Esophagus squamous epithelium (tissue), 5 donors: ENCODE results near the gene TBCK. TPM values are rescaled to one million over a fixed set of nuclear protein-coding genes. Genes with fewer than 3 reads are reported as not detected.

Source experiments
- DNase-seq: peaks from one replicate; lab custom pipeline; 2025; lab: John Stamatoyannopoulos, UW
- H3K27ac ChIP-seq, 4 donors: fragments of 200-600 bp; sonication (generic); one replicate each; pipeline ENCODE4 v1.5.1; 2016 to 2019; ENCODE audit warnings: mild to moderate bottlenecking in 1 of 4
- H3K27me3 ChIP-seq, 4 donors: fragments of 200-600 bp; sonication (generic); 1 replicate in 3 of 4; 2 replicates in 1 of 4; pipeline versions ENCODE4 v1.5.1 to v1.6.0; 2017 to 2021; ENCODE audit warnings: antibody characterized with exemption in 1 of 4
- H3K36me3 ChIP-seq, 3 donors: fragments of 200-600 bp; sonication (generic); one replicate each; pipeline ENCODE4 v1.5.1; 2016 to 2019
- H3K4me1 ChIP-seq, 3 donors: fragments of 200-600 bp; sonication (generic); one replicate each; pipeline ENCODE4 v1.5.1; 2017 to 2019
- H3K4me3 ChIP-seq, 4 donors: fragments of 200-600 bp; sonication (generic); 1 replicate in 3 of 4; 2 replicates in 1 of 4; pipeline ENCODE4 v1.5.1; 2016 to 2019; ENCODE audit warnings: mild to moderate bottlenecking in 2 of 4, moderate library complexity in 1 of 4
- H3K9me3 ChIP-seq, 3 donors: fragments of 200-600 bp; sonication (generic); one replicate each; pipeline ENCODE4 v1.5.1; 2016 to 2019
- POLR2A ChIP-seq, 4 donors: fragments of 450-650 bp; IDR thresholded peaks; one replicate each; pipeline ENCODE4 v1.6.1; 2017; ENCODE audit warnings: antibody characterized with exemption in 4 of 4, mild to moderate bottlenecking in 4 of 4, moderate library complexity in 3 of 4
- WGBS, 2 donors: methylation state at CpG; one replicate each; pipeline ENCODE4 v1.1.5; 2018; 5-methylcytosine and 5-hydroxymethylcytosine counted together
- intact Hi-C: fragments of 100-400 bp; cut with DNase I; formaldehyde crosslinking; loops from one replicate; pipeline ENCODE4 v1.15.0; 2022
- total RNA-seq, 4 donors: library from RNA; depleted of rRNA; stranded (reverse); fragments of >200 nt; gene quantifications; one replicate each; pipeline ENCODE4 v1.1.0, GENCODE V29; 2016
- TF ChIP-seq, protein P1 (sequence below), 6 experiments: fragments of 450-650 bp in 4 of 6; fragments of 200-600 bp in 2 of 6; sonication (generic) in 2 of 6; IDR thresholded peaks; one replicate each; pipeline ENCODE4 v1.5.1; 2016 to 2019; ENCODE audit warnings: antibody characterized with exemption in 6 of 6, mild to moderate bottlenecking in 4 of 6, moderate library complexity in 4 of 6
- donor health status: DM: yes; HTN: yes; CAD: no.

TBCK gene
- total RNA-seq, 4 donors from 2014 or later, result 14.2 to 29.8 (median 16.9) TPM

DNA sequence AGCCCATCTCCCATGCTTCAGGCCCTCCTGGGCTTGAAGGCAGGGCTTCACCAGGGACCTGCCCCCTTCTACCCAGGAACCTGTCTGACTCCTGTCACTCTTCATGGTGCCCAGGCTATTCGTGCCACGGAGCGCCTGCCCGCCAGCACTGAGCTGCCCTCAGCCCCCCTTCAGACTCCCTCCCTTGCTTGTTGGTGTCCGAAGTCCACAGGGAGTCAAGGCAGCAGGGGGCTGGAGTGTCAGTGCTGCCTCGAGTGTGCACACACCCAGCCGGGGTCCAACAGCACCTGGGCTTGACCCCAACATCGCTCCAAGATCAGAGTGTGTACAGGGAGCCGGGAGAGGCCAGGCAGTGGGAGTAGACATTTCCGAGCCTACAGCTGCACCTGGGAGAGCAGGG, 59.8 kb downstream of the TBCK start:
- Histone ChIP-seq H3K36me3 (peaks cover 0 to 31% (median 0%) of the 10 kb centered on the region in 3 donors), H3K4me3 (no peak overlapping the region), H3K27ac (no peak overlapping the region), H3K4me1 (no peaks in the 10 kb centered on the region), H3K27me3 (no peaks in the 10 kb centered on the region), H3K9me3 (no peaks in the 10 kb centered on the region)
- no peak for DNase-seq
- 100% methylated on average over 2 of the region's 10 CpGs; no CpG with 5 or more reads in 1 of the 2 donors for WGBS, 2 donors
- intact Hi-C loops, result no loop called here
- TF ChIP-seq, protein P1, sequence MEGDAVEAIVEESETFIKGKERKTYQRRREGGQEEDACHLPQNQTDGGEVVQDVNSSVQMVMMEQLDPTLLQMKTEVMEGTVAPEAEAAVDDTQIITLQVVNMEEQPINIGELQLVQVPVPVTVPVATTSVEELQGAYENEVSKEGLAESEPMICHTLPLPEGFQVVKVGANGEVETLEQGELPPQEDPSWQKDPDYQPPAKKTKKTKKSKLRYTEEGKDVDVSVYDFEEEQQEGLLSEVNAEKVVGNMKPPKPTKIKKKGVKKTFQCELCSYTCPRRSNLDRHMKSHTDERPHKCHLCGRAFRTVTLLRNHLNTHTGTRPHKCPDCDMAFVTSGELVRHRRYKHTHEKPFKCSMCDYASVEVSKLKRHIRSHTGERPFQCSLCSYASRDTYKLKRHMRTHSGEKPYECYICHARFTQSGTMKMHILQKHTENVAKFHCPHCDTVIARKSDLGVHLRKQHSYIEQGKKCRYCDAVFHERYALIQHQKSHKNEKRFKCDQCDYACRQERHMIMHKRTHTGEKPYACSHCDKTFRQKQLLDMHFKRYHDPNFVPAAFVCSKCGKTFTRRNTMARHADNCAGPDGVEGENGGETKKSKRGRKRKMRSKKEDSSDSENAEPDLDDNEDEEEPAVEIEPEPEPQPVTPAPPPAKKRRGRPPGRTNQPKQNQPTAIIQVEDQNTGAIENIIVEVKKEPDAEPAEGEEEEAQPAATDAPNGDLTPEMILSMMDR (IDR thresholded peaks at IDR 0.05), result no peak
- no peak for TF ChIP-seq POLR2A (IDR thresholded peaks at IDR 0.05)

DNA sequence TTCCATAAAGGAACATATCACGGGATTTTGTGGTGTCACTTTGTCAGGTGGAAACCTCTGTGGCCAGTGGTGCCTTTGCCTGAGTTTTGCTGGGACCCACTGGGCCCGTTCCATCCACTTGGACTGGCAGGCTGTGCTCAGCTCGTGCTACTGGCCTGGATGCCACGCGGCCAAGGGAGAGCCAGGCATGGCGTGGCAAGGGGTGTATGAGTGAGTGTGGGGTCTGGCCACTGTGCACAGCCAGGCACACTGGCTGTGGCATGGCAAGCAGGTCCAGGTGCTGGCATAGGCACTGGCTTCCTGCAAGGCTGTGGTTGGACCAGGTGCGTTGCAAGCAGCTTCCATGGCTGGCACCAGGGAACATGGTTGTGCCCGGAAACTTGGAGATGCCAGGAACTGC, 60.8 kb downstream of the TBCK start:
- TF ChIP-seq POLR2A (IDR thresholded peaks at IDR 0.05), result no peak
- DNase-seq, result no peak
- no peak overlapping the region for H3K27ac ChIP-seq
- no peaks in the 10 kb centered on the region for H3K9me3 ChIP-seq
- no peaks in the 10 kb centered on the region for H3K27me3 ChIP-seq
- H3K4me1 ChIP-seq, result no peaks in the 10 kb centered on the region
- no peak overlapping the region for H3K4me3 ChIP-seq
- intact Hi-C loops, result no loop called here
- peaks cover 0 to 39% (median 0%) of the 10 kb centered on the region in 3 donors for H3K36me3 ChIP-seq
- WGBS, 2 donors, result 98 to 99% methylated on average over 6 to 7 of the region's 8 CpGs

DNA sequence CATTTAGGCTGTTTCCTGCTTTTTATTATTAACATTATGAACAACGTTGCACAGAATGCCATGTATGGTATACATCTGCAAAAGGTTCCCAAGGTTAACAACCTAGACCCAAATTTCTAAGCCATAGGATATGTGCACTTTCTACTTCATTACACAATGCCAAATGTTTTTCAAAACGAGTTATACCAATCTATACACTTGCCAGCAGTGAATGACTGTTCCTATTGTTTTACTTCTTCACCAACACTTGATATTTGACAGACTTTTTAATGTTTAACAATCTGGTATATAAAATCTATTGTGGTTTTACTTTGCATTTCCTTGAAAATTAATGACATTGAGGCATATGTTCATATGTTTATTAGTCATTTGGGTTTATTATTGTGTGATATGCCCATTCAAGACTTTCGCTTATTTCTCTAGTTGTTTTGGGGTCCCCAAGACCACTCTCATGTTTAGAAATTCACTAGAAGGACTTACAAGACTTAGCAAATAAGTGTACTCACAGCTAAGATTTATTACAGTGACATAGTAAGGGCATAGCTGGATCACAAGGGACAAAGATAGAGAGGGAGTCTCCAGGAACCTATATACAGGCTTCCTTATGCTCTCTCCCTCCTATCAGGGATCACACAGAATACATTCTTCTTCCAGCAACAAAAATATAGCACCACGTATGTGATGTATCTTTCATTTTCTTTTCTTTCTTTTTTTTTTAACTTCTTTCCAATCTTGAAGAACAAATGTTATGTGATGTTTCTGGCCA, 62.5 kb downstream of the TBCK start:
- Histone ChIP-seq H3K4me3 (no peak overlapping the region), H3K27ac (no peak overlapping the region), H3K36me3 (peaks cover 0 to 52% (median 0%) of the 10 kb centered on the region in 3 donors), H3K4me1 (no peaks in the 10 kb centered on the region), H3K27me3 (no peaks in the 10 kb centered on the region), H3K9me3 (no peaks in the 10 kb centered on the region)
- DNase-seq, result no peak
- intact Hi-C loops, result no loop called here
- TF ChIP-seq POLR2A (IDR thresholded peaks at IDR 0.05), result no peak
- TF ChIP-seq, protein P1 (IDR thresholded peaks at IDR 0.05), result no peak
- 76 to 79% methylated on average over 4 of the region's 4 CpGs for WGBS, 2 donors

DNA sequence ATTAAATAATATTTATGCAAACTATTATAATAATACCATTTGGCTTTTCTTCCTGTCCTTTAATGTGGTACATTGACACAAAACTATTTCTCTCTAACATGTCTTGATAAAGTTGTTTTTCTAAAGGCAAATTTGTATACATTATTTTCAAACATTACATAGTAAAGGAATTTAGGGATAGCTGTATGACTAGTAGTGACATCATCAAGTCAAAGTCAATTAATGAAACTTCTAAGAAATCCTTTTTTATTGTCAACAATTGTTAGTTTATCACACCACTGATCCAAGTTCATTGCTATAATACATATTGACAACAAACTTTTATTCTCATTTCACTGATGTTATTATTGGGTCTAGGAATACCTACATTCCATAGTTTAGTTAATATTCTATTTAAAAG, 68.4 kb downstream of the TBCK start:
- intact Hi-C loops, result no loop called here
- TF ChIP-seq POLR2A (IDR thresholded peaks at IDR 0.05), result no peak
- TF ChIP-seq, protein P1 (IDR thresholded peaks at IDR 0.05), result no peak
- no peak overlapping the region for H3K27ac ChIP-seq
- H3K4me3 ChIP-seq, result no peak overlapping the region
- no peaks in the 10 kb centered on the region for H3K27me3 ChIP-seq
- peaks cover 0 to 38% (median 10%) of the 10 kb centered on the region in 3 donors for H3K4me1 ChIP-seq
- no peaks in the 10 kb centered on the region for H3K9me3 ChIP-seq
- DNase-seq, result no peak
- peaks cover 0 to 45% (median 0%) of the 10 kb centered on the region in 3 donors for H3K36me3 ChIP-seq

DNA sequence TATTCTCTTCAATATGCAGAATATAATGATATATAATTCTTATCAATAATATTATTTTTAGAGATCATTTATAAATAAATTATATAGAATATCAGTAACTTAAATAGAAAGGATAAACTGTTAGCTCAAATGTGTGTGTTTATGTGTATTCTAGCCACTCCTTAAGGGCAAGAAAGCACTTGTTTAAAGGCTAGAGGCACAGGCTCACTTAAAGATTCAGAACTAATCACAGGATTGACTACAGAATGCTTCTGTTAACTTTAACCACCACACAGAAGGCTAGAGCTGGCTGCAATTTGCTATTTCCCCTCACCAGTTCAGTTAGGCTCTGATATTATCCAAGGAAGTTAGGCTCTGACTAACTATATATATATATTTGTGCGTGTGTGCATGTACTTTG, 69.6 kb downstream of the TBCK start:
- intact Hi-C loops, result no loop called here
- TF ChIP-seq, protein P1 (IDR thresholded peaks at IDR 0.05), result no peak
- no peak for TF ChIP-seq POLR2A (IDR thresholded peaks at IDR 0.05)
- Histone ChIP-seq H3K36me3 (peaks cover 0 to 45% (median 0%) of the 10 kb centered on the region in 3 donors), H3K27ac (peak overlapping the region in 3 of 4 donors; percentile 28 to 61 (median 30)), H3K9me3 (no peaks in the 10 kb centered on the region), H3K4me1 (peaks cover 0 to 38% (median 10%) of the 10 kb centered on the region in 3 donors), H3K27me3 (no peaks in the 10 kb centered on the region), H3K4me3 (no peak overlapping the region)
- no peak for DNase-seq
- WGBS, 2 donors, result 57 to 60% methylated on average over 1 of the region's 1 CpG
